ENCODE data around the gene ZNF319. TPM values are rescaled to one million over a fixed set of nuclear protein-coding genes. Genes with fewer than 3 reads are reported as not detected.
"Not testable (repeated sequence)": the region's sequence is repeated elsewhere in the genome, so short reads cannot be mapped to it uniquely, and the experiment has no call there.

The ZNF319 gene
- total RNA-seq, 1 donor from 2014 or later: 7.9 TPM

DNA sequence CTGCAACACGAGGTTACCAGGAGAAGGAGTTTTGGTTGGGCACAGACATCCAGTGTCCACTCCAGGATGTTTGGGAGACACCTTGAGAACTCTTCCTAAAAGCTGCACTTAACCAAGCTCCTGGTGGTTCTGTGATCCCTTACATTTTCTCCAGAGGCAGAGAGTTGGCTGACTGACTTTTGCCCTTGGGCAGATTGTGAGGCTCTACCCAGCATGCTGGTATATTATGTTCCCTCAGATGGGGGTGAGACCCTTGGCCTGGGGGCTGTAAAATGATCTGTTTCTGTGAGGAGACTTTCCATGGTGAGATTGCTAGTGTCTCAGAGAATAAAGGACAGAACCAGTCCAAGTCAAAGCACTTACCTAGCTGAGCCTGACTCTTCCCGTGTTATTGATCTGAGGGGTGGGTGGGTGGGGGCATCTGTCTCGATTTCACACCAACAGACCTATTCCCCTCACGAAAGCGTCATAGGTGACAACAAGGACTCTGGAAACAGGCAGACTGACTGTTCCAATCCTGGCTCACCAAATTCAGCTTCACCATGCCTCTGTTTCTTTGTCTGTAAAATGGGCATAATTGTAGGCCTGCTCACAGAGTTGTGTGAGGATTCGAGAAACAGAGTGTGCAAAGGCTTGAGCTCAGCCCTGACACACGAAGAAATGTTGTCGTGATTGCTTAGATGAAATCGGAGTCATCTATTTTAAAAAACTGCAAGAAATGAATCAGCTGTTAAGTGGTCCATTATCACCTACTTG, 12.9 kb upstream of the ZNF319 start:
- no peaks in the 10 kb centered on the region for H3K9me3 ChIP-seq
- H3K4me1 ChIP-seq: no peaks in the 10 kb centered on the region
- DNase-seq (ENCODE audit: extremely low spot score in 2 of 2): no peak
- H3K4me3 ChIP-seq: no peak overlapping the region
- H3K36me3 ChIP-seq: peaks cover 0 to 40% of the 10 kb centered on the region in 2 donors
- no peak overlapping the region for H3K27ac ChIP-seq
- no peaks in the 10 kb centered on the region for H3K27me3 ChIP-seq
- intact Hi-C loops (cut with DNase I): no loop called here
- TF ChIP-seq, protein P1, sequence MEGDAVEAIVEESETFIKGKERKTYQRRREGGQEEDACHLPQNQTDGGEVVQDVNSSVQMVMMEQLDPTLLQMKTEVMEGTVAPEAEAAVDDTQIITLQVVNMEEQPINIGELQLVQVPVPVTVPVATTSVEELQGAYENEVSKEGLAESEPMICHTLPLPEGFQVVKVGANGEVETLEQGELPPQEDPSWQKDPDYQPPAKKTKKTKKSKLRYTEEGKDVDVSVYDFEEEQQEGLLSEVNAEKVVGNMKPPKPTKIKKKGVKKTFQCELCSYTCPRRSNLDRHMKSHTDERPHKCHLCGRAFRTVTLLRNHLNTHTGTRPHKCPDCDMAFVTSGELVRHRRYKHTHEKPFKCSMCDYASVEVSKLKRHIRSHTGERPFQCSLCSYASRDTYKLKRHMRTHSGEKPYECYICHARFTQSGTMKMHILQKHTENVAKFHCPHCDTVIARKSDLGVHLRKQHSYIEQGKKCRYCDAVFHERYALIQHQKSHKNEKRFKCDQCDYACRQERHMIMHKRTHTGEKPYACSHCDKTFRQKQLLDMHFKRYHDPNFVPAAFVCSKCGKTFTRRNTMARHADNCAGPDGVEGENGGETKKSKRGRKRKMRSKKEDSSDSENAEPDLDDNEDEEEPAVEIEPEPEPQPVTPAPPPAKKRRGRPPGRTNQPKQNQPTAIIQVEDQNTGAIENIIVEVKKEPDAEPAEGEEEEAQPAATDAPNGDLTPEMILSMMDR (IDR thresholded peaks at IDR 0.05): no peak
- TF ChIP-seq POLR2A (IDR thresholded peaks at IDR 0.05) (no peak), POLR2AphosphoS5 (IDR thresholded peaks at IDR 0.05; ENCODE audit: insufficient read depth in 1 of 2, low read depth in 1 of 2) (no peak)

DNA sequence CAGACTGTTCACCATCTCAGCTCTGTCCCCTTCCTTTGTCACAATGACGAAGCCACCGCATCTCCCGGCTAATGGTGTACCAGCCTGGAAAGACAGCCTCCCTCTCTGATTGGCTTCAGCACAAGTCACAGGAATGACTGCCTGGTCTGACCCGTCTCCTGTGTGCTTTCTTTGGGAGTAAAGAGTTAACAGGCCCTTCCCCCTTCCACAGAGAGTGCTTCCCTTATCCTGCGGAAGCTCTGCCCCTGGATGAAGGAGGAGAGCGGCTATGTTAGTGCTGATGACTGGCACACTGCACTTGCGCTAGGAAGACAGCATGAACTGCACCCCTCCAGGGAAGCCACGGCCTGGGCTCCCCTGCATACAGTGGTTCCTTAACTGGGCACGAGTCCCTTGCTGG, 12.0 kb upstream of the ZNF319 start:
- no peak overlapping the region for H3K27ac ChIP-seq
- H3K27me3 ChIP-seq: no peaks in the 10 kb centered on the region
- no peaks in the 10 kb centered on the region for H3K4me1 ChIP-seq
- H3K9me3 ChIP-seq: no peaks in the 10 kb centered on the region
- no peak for DNase-seq (ENCODE audit: extremely low spot score in 2 of 2)
- peaks cover 0 to 34% of the 10 kb centered on the region in 2 donors for H3K36me3 ChIP-seq
- intact Hi-C loops (cut with DNase I): no loop called here
- H3K4me3 ChIP-seq: no peak overlapping the region
- TF ChIP-seq POLR2A (IDR thresholded peaks at IDR 0.05): no peak
- TF ChIP-seq POLR2AphosphoS5 (IDR thresholded peaks at IDR 0.05; ENCODE audit: insufficient read depth in 1 of 2, low read depth in 1 of 2): no peak
- TF ChIP-seq, protein P1 (IDR thresholded peaks at IDR 0.05): no peak

DNA sequence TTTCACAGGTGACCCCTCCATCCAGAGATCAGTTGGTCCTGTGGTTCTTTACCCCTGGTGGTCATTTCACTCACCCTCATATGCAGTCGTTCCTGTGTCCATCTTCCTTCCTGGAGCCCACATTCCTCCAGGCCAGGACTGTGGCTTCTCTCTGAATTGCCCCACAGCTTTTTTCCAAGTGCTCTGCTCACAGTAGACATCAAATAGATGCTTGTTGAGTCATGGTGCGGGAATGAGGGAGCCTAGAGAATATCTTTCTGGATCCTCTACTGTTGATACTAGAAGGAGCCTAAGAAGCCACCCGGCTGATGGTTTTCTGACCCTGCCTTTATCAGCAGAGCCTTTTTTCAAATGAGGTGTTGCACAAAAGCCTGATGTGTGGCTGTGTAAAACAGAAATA, 11.2 kb upstream of the ZNF319 start:
- no peaks in the 10 kb centered on the region for H3K9me3 ChIP-seq
- H3K36me3 ChIP-seq: peaks cover 0 to 27% of the 10 kb centered on the region in 2 donors
- H3K27me3 ChIP-seq: no peaks in the 10 kb centered on the region
- TF ChIP-seq POLR2AphosphoS5 (IDR thresholded peaks at IDR 0.05; ENCODE audit: insufficient read depth in 1 of 2, low read depth in 1 of 2) (no peak), POLR2A (IDR thresholded peaks at IDR 0.05) (no peak)
- TF ChIP-seq, protein P1 (IDR thresholded peaks at IDR 0.05): no peak
- H3K27ac ChIP-seq: no peak overlapping the region
- H3K4me1 ChIP-seq: no peaks in the 10 kb centered on the region
- intact Hi-C loops (cut with DNase I): no loop called here
- no peak overlapping the region for H3K4me3 ChIP-seq
- DNase-seq (ENCODE audit: extremely low spot score in 2 of 2): no peak

DNA sequence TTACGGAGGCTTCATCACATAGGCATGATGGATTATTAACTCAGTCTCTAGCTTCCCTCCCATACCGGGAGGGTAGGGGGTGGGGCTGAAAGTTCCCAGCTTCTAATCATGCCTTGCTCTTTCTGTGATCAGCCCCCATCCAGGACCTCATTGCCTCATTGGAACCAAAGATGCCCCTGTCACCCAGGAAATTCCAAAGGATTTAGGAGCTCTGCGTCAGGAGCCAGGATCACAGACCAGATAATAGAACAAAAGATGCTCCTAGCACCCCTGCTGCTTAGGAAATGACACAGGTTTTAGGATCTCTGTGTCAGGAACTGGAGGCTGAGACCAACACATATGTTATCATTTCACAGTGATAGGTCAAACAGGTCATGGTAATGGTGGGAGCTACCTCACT, 10.4 kb upstream of the ZNF319 start:
- no peak for TF ChIP-seq POLR2A (IDR thresholded peaks at IDR 0.05)
- TF ChIP-seq POLR2AphosphoS5 (IDR thresholded peaks at IDR 0.05; ENCODE audit: insufficient read depth in 1 of 2, low read depth in 1 of 2): no peak
- peaks cover 0 to 27% of the 10 kb centered on the region in 2 donors for H3K36me3 ChIP-seq
- no peak overlapping the region for H3K27ac ChIP-seq
- intact Hi-C loops (cut with DNase I): no loop called here
- no peaks in the 10 kb centered on the region for H3K9me3 ChIP-seq
- no peaks in the 10 kb centered on the region for H3K4me1 ChIP-seq
- no peaks in the 10 kb centered on the region for H3K27me3 ChIP-seq
- no peak for DNase-seq (ENCODE audit: extremely low spot score in 2 of 2)
- no peak overlapping the region for H3K4me3 ChIP-seq

DNA sequence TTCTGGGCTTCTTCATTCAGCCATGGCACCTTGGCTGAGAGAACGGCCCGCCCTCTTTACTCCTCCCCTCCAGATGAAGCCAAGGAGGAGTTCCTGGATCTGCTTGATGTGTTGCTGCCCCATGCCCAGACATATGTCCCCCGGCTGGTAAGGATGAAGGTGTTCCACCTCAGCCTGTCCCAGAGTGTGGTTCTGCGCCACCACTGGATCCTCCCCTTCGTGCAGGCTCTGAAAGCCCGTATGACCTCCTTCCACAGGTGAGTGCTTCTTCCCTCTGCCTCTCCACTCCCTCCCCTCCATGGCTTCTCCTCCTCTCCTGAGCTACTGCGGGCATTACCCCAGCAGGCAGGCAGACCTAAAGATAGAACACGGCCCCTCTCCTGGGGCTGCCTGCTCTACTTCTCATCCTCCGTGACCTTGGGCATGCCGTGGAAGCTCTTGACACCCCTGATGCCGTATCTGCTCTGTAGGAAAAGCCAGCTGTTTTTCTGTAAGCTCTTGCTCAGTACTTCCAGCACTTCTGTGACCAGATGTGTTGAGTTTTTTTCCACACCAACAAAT, 9.5 kb upstream of the ZNF319 start:
- DNase-seq (ENCODE audit: extremely low spot score in 2 of 2): no peak
- intact Hi-C loops (cut with DNase I): loop anchor here (10.0 kb wide), 1 partner anchor 415 kb away; no protein-coding TSS in a partner anchor
- Histone ChIP-seq H3K27ac (no peak overlapping the region), H3K9me3 (no peaks in the 10 kb centered on the region), H3K27me3 (no peaks in the 10 kb centered on the region), H3K36me3 (peaks cover 0 to 27% of the 10 kb centered on the region in 2 donors), H3K4me1 (no peaks in the 10 kb centered on the region), H3K4me3 (no peak overlapping the region)
- TF ChIP-seq, protein P1 (IDR thresholded peaks at IDR 0.05): no peak
- no peak for TF ChIP-seq POLR2A (IDR thresholded peaks at IDR 0.05)
- TF ChIP-seq POLR2AphosphoS5 (IDR thresholded peaks at IDR 0.05; ENCODE audit: insufficient read depth in 1 of 2, low read depth in 1 of 2): no peak

DNA sequence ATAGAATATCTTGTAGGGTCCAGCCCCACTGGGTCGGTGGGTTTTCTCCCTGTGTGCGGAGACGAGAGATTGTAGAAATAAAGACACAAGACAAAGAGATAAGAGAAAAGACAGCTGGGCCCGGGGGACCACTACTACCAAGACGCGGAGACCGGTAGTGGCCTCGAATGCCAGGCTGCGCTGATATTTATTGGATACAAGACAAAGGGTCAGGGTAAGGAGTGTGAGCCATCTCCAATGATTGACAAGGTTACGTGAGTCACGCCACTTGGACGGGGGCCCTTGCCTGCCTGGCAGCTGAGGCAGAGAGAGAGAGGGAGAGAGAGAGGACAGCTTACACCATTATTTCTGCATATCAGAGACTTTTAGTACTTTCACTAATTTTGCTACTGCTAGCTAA, 4.3 kb upstream of the ZNF319 start:
- peaks cover 14% of the 10 kb centered on the region for H3K4me1 ChIP-seq
- not testable (repeated sequence) for H3K27me3 ChIP-seq; H3K9me3 ChIP-seq; H3K27ac ChIP-seq; H3K4me3 ChIP-seq; DNase-seq (ENCODE audit: extremely low spot score in 2 of 2); H3K36me3 ChIP-seq
- intact Hi-C loops (cut with DNase I): loop anchor here (2.0 to 10.0 kb wide), 2 partner anchors 106 to 410 kb away; no protein-coding TSS in a partner anchor

Measured in vagina (tissue), 2 donors.